Measurements from ENCODE around the gene PIK3CA.
A peak's percentile ranks its signal among the peaks of the same experiment; 100 is the strongest.
"Not testable (repeated sequence)": the region's sequence is repeated elsewhere in the genome, so short reads cannot be mapped to it uniquely, and the experiment has no call there.

PIK3CA gene

GRCh38 chr3:179147873-179148615 is at the start of gene PIK3CA:
Gene PIK3CA (plus strand): TSS chr3:179148357. CDS start chr3:179198826, 50,469 bp downstream.
- DNase-seq = peak; percentile 97

- no peak for DNase-seq
Observed at GRCh38 chr3:179098388-179099077, 49.6 kb upstream of the PIK3CA start.

GRCh38 chr3:179100652-179101051 is 47.5 kb upstream of the PIK3CA start:
- DNase-seq = no peak

- DNase-seq = no peak
Observed at GRCh38 chr3:179105881-179106280, 42.3 kb upstream of the PIK3CA start.

- DNase-seq = no peak
Observed at GRCh38 chr3:179107617-179108016, 40.5 kb upstream of the PIK3CA start.

GRCh38 chr3:179108086-179108485 is 40.1 kb upstream of the PIK3CA start:
- DNase-seq = no peak

GRCh38 chr3:179113903-179114302 is 34.3 kb upstream of the PIK3CA start:
- no peak for DNase-seq

GRCh38 chr3:179115444-179115843 is 32.7 kb upstream of the PIK3CA start:
- not testable (repeated sequence) for DNase-seq

GRCh38 chr3:179116816-179117215 is 31.3 kb upstream of the PIK3CA start:
- DNase-seq = no peak

GRCh38 chr3:179132191-179132890 is 15.8 kb upstream of the PIK3CA start:
- not testable (repeated sequence) for DNase-seq

- DNase-seq = no peak
Observed at GRCh38 chr3:179133575-179133974, 14.6 kb upstream of the PIK3CA start.

GRCh38 chr3:179136195-179136594 is 12.0 kb upstream of the PIK3CA start:
- no peak for DNase-seq

- no peak for DNase-seq
Observed at GRCh38 chr3:179141890-179142289, 6.3 kb upstream of the PIK3CA start.

- peak; percentile 78 for DNase-seq
Observed at GRCh38 chr3:179146911-179147513, 1.1 kb upstream of the PIK3CA start.

- DNase-seq = no peak
Observed at GRCh38 chr3:179147514-179147872, 664 bp upstream of the PIK3CA start.

GRCh38 chr3:179148616-179149405 is 654 bp downstream of the PIK3CA start:
- peak; percentile 67 for DNase-seq

GRCh38 chr3:179149406-179149867 is 1.3 kb downstream of the PIK3CA start:
- peak; percentile 55 for DNase-seq

- DNase-seq = no peak
Observed at GRCh38 chr3:179149951-179150350, 1.8 kb downstream of the PIK3CA start.

GRCh38 chr3:179150610-179151009 is 2.5 kb downstream of the PIK3CA start:
- no peak for DNase-seq

- DNase-seq = no peak
Observed at GRCh38 chr3:179151474-179151873, 3.3 kb downstream of the PIK3CA start.

GRCh38 chr3:179156170-179156569 is 8.0 kb downstream of the PIK3CA start:
- no peak for DNase-seq

GRCh38 chr3:179156775-179157174 is 8.6 kb downstream of the PIK3CA start:
- DNase-seq = no peak
